Mesodermal cell (in vitro differentiated cells): Measurements from ENCODE around the gene GFY. TPM values are rescaled to one million over a fixed set of nuclear protein-coding genes. Genes with fewer than 3 reads are reported as not detected.

Experiments used
- H3K27ac ChIP-seq: 2 replicates; pipeline ENCODE4 v1.7.0; 2013; ENCODE audit warnings: mild to moderate bottlenecking, low read depth, low read length, moderate library complexity; ENCODE audit not compliant: severe bottlenecking
- H3K36me3 ChIP-seq: 2 replicates; pipeline ENCODE4 v1.7.1; 2013; ENCODE audit warnings: mild to moderate bottlenecking, low read length, moderate library complexity; ENCODE audit not compliant: control insufficient read depth, insufficient read depth
- H3K4me1 ChIP-seq: one replicate; pipeline ENCODE4 v1.7.1; 2013; ENCODE audit warnings: mild to moderate bottlenecking, low read length; ENCODE audit not compliant: insufficient read depth, control insufficient read depth, poor library complexity, severe bottlenecking
- H3K4me3 ChIP-seq: 2 replicates; pipeline ENCODE4 v1.7.0; 2013; ENCODE audit warnings: low read length, control low read depth, mild to moderate bottlenecking; ENCODE audit not compliant: insufficient read depth, poor library complexity, severe bottlenecking; ENCODE audit errors: extremely low read depth
- H3K9me3 ChIP-seq: 2 replicates; pipeline ENCODE4 v1.7.1; 2013; ENCODE audit warnings: mild to moderate bottlenecking, low read length, moderate library complexity; ENCODE audit not compliant: control insufficient read depth
- WGBS, 2 experiments: methylation state at CpG; one replicate each; pipeline ENCODE4 v1.1.5; 2013; ENCODE audit warnings: missing lambda C conversion rate in 2 of 2; ENCODE audit not compliant: insufficient coverage in 2 of 2; 5-methylcytosine and 5-hydroxymethylcytosine counted together
- polyA plus RNA-seq, 2 experiments: library from polyadenylated mRNA; stranded (reverse); fragments of 50-300 nt; gene quantifications; one replicate each; pipeline ENCODE4 v1.2.3, GENCODE V29; 2013

Gene GFY
- 1.0 TPM for polyA plus RNA-seq (2013, experiment 1 of 2)
- 1.3 TPM for polyA plus RNA-seq (2013, experiment 2 of 2)

GRCh38 chr19:49425178-49425577 is at the start of gene GFY:
Gene GFY, plus strand, starts transcription at chr19:49425388. Its CDS starts 1,043 bp downstream, at chr19:49426431.
- no peaks in the 10 kb centered on the region for H3K36me3 ChIP-seq
- peaks cover 18% of the 10 kb centered on the region for H3K4me1 ChIP-seq
- H3K4me3 ChIP-seq, result no peak within 1 kb of the TSS
- no peaks in the 10 kb centered on the region for H3K9me3 ChIP-seq
- no peak within 1 kb of the TSS for H3K27ac ChIP-seq
- WGBS, 2 experiments, result 37 to 45% methylated on average over 4 to 5 of the region's 7 CpGs

DNA sequence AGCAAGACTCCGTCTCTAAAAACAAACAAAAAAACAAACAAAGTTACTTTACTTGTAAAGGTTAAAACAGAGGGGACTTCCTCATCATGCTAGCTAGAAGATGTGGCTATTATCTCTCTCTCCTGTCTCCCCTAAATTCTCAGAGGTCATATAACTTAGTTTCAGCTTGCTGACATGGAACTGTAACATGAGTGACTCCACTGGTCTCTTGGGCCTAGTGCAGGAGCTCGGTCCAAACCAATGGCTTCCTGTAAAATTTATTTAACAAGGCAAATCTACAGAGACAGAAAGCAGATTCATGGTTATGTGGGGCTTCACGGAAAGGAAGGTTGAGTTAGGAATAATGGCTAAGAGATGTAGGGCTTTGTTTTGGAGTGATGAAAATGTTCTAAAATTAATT is 46.7 kb upstream of the GFY start:
- H3K36me3 ChIP-seq, result no peaks in the 10 kb centered on the region
- WGBS, 2 experiments, result 80 to 100% methylated on average over 1 to 2 of the region's 3 CpGs
- H3K4me1 ChIP-seq, result no peaks in the 10 kb centered on the region
- peaks cover 8% of the 10 kb centered on the region for H3K9me3 ChIP-seq
- H3K4me3 ChIP-seq, result no peak overlapping the region
- H3K27ac ChIP-seq, result no peak overlapping the region

DNA sequence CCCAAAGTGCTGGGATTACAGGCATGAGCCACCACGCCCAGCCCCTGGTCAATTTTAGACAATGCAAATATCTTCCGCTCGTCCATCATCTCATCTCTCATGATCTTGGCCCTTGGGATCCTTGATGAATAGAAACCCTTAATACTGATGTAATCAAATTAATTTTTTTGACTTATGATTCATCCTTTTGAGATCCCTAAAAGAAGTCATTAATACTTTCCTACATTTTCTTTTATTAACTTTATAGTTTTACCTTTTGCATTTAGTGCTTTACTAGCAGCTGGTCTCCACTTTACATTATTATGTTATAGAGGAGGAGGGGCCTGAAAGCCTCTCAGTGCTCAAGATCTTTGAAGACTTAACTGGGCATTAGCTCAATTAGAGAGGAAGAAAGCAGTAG is 44.8 kb upstream of the GFY start:
- no peaks in the 10 kb centered on the region for H3K4me1 ChIP-seq

DNA sequence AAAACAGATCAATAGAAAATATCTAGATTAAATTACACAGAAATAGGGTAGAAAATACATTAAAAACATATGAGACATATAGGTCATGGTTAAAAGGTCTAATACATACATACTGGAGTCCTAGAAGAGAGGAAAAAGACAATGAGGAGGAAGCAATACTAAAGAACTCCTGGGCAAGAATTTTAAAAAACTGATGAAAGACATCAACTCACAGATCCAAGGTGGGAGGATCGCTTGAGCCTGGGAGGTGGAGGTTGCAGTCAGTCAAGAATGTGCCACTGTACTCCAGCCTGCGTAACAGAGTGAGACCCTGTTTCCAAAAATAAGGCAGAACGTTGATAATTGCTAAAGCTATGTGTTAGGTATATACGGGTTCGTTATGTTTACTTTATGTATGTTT is 42.5 kb upstream of the GFY start:
- Histone ChIP-seq H3K9me3 (peaks cover 8% of the 10 kb centered on the region), H3K4me3 (no peak overlapping the region), H3K4me1 (no peaks in the 10 kb centered on the region), H3K27ac (no peak overlapping the region), H3K36me3 (no peaks in the 10 kb centered on the region)
- 91 to 100% methylated on average over 2 to 3 of the region's 5 CpGs for WGBS, 2 experiments

More for the DNA sequence above, 44.8 kb upstream of the GFY start:
- Histone ChIP-seq H3K36me3 (no peaks in the 10 kb centered on the region), H3K9me3 (peaks cover 8% of the 10 kb centered on the region), H3K4me3 (no peak overlapping the region), H3K27ac (no peak overlapping the region)
- 89 to 100% methylated on average over 1 of the region's 3 CpGs for WGBS, 2 experiments

- WGBS, 2 experiments, result no CpG with 5 or more reads among the region's 1 CpG
- H3K9me3 ChIP-seq, result peaks cover 8% of the 10 kb centered on the region
- H3K27ac ChIP-seq, result no peak overlapping the region
- no peaks in the 10 kb centered on the region for H3K4me1 ChIP-seq
- no peak overlapping the region for H3K4me3 ChIP-seq
- no peaks in the 10 kb centered on the region for H3K36me3 ChIP-seq
Measured at GRCh38 chr19:49383599-49383998, 41.6 kb upstream of the GFY start.

- Histone ChIP-seq H3K27ac (no peak within 1 kb of the TSS), H3K36me3 (no peaks in the 10 kb centered on the region), H3K4me3 (no peak within 1 kb of the TSS), H3K9me3 (no peaks in the 10 kb centered on the region), H3K4me1 (no peaks in the 10 kb centered on the region)
- 94 to 97% methylated on average over 21 to 24 of the region's 40 CpGs for WGBS, 2 experiments
Measured at GRCh38 chr19:49387936-49388372, 37.2 kb upstream of the GFY start, which contains the start of gene KASH5. Gene KASH5, plus strand, starts transcription at chr19:49388249. Its CDS starts 2,635 bp downstream, at chr19:49390884.

DNA sequence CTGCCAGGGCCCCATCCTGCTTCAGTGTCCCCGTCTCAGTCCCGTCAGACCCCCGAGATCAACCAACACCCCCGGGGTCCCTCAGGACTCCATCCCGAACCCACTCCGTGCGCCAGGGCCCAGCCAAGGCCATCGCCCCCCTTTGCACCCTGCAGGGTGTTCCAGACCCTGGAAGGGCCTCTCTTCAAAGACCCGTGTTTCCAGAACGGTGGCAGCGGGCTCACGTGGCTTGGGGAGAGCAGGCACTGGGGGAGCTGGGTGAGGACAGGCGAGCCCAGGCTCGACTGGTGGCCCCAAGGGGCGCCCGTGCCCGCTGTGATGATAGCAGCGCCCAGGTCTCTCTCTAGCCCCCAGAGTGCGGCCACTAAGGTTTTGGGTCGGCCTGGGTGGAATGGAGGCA is 35.8 kb upstream of the GFY start:
- WGBS, 2 experiments, result 89 to 93% methylated on average over 15 to 20 of the region's 20 CpGs
- Histone ChIP-seq H3K27ac (no peak overlapping the region), H3K9me3 (no peaks in the 10 kb centered on the region), H3K4me1 (no peaks in the 10 kb centered on the region), H3K4me3 (no peak overlapping the region), H3K36me3 (no peaks in the 10 kb centered on the region)

- H3K9me3 ChIP-seq, result no peaks in the 10 kb centered on the region
- no peaks in the 10 kb centered on the region for H3K4me1 ChIP-seq
- H3K27ac ChIP-seq, result no peak overlapping the region
- H3K4me3 ChIP-seq, result no peak overlapping the region
- 78 to 81% methylated on average over 13 to 23 of the region's 26 CpGs for WGBS, 2 experiments
- H3K36me3 ChIP-seq, result no peaks in the 10 kb centered on the region
Measured at GRCh38 chr19:49390131-49390928, 34.9 kb upstream of the GFY start.

DNA sequence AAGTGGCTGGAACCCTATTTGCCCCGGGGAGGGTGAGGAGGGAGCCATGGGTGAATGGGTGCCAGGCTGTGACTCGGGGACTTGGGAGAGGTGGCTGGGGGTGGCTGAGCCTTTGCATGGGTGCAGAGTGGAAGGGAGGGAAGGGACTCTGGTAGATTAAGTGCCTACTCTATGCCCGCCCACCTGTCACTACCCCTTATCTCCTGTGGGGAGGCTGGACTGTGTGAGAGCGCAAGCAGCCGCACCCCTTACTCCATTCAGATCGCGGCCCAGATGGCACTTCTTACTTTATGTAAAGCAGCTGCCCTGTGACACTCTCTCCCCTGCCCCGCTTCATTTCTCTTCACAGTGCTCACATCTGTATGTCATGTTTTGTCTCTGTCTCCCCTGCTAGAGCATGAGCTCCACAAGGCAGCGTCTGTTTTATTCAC is 34.2 kb upstream of the GFY start:
- Histone ChIP-seq H3K36me3 (no peaks in the 10 kb centered on the region), H3K4me1 (no peaks in the 10 kb centered on the region), H3K27ac (no peak overlapping the region), H3K4me3 (no peak overlapping the region), H3K9me3 (no peaks in the 10 kb centered on the region)
- WGBS, 2 experiments, result 71 to 91% methylated on average over 6 of the region's 9 CpGs

DNA sequence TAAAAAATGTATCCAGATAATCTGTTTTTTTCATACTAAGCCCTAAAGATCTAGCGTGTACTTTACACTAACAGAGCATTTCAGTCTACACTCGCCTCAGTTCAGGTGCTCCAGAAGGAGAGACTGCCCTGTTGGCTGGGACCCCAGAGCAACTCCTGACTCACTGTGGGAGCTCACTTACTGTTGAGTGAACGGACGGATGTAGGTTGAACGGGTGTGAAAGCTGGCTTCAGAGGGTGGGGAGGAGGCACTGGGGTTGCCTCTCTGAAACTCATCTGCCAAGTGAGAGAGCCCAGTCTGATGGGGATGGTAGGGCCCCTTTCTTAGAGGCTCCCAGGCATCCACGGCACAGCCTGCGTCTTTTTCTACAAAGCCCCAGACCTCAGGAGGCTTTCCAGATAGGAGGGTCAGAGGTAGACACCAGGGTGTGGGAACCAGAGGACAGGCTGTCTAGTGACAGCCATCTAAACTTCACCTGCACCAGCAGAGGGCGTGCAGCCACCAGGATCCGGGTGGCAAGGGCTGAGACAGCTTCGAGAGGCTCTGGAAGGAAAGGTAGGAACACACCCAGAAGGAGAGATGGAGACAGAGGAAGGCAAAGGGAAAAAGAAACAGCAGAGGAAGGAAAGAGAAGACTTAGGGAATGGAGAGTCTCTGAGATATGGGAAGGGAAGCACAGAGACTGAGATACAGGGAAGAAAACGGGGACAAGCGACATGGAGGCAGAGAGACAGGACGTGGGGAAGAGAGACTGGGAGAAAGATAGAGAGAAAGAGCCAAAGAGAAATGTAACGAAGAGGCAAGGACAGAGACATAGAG is 33.4 kb upstream of the GFY start:
- no peak overlapping the region for H3K4me3 ChIP-seq
- no peaks in the 10 kb centered on the region for H3K4me1 ChIP-seq
- no peak overlapping the region for H3K27ac ChIP-seq
- no peaks in the 10 kb centered on the region for H3K36me3 ChIP-seq
- no peaks in the 10 kb centered on the region for H3K9me3 ChIP-seq
- WGBS, 2 experiments, result 46 to 52% methylated on average over 11 to 12 of the region's 14 CpGs
